ENCODE measurements around the gene TJP3.

Gene TJP3

DNA sequence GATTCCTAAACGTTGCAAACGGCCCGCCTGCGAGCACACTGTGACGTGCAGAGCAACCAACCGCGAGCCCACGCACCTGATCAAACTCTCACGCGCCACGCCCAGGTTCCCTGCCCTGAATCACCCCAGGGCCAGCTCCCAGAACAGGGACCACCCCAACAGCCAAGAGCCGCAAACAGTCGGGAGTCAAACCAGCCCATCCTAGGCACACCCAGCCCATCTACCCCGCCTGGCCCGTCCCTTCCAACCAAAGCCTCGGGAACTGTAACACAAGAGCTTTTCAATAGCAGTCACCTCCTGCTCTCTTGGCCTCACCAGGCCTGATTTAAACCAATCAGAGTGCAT is 16.8 kb upstream of the TJP3 start:
- no peak for DNase-seq

- no peak for DNase-seq
Measured at GRCh38 chr19:3691726-3692125, 16.5 kb upstream of the TJP3 start.

DNA sequence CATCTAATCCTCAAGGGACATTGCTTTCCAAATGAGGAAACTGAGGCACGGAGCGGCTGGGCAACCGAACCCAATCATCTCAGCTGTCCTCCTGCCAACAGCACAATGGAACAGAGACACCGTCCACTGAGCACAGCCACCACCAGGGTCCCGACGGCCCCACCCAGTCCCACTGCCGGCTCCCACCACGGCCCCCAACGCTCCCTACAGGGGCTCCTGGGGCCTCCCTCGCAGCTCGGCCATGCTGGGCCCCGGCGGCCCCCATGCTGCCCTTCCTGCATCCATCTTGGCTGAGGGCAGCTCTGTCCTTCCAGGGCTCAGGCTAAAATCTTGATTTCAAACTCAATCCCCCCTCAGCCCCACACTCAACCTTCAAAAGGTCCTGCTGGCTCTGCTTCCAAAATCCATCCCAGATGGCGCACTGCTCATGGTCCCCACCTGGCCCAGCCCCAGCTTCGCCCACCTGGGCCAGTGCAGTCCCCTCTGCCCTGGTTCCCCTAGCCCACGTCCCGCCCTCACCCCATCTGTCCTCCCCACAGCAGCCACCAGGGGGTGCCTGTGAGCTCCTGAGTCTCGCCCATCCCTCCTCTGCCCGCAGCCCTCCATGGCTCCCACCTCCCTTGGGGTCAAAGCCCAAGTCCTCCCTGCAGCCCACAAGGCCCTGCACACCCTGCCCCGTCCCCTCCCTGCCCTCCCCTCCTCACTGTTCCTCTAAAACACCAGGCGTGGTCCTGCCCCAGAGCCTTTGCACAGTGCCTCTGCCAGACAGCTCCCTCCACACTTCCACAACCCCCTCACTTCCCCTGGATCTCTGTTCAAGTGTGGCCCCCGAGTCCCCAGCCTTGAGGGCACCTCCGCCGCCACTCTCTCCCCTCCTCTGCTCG is 15.8 kb upstream of the TJP3 start:
- DNase-seq: no peak

GRCh38 chr19:3693025-3693925 is 14.9 kb upstream of the TJP3 start:
- DNase-seq: no peak

- no peak for DNase-seq
Measured at GRCh38 chr19:3694361-3695123, 13.6 kb upstream of the TJP3 start.

DNA sequence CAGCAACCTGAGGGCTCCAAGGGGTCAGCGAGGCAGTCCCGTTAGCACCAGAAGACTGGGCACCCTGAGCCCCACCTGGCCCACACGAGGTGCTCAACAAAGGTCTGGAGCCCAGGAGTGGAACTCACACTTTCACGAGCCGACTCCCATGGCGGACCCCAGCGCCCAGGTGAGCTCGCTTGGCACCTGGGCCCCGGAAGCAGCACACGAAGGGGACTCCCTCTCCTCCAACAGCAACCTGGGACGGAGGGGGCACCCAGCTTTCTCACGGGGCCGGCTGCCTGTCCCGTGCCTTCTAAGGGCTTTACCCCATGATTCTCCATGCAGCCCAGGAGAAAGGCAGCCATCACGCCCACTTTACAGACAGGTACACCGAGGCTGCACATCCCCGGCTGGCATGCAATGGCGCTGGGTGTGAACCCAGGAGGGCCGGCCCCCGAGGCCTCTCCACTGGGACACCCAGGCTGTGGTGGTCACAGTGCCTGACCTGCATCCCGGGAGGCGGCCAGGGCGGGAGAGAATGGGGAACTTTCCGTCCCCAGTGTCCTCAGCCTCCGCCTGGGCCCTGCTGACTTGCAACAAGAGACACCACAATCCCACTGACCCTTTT is 13.0 kb upstream of the TJP3 start:
- no peak for DNase-seq

GRCh38 chr19:3695986-3696659 is 12.1 kb upstream of the TJP3 start:
- no peak for DNase-seq

DNA sequence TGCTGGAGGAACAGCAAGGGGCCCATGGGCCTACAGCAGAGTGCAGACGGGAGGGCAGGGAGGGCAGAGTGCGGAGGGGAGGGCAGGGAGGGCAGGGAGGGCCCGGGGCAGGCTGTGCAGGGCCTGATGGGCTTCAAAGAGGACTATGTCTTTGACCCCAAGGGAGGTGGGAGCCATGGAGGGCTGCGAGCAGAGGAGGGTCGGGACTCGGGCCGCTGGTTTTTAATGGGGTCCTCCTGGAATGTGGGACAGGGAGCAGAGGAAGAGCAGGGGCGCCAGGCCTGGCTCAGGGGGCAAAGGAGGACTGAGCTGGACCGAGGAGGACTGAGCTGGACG is 11.6 kb upstream of the TJP3 start:
- DNase-seq: no peak

DNA sequence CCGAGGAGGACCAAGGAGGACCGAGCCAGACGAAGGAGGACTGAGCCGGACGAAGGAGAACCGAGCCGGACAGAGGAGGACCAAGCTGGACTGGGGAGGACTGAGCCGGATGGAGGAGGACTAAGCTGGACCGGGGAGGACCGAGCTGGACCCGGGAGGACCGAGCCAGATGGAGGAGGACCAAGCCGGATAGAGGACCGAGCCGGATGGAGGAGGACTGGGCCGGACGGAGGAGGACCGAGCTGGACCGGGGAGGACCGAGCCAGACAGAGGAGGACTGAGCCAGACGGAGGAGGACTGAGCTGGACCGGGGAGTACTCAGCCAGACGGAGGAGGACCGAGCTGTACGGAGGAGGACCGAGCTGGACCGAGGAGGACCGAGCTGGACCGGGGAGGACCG is 11.1 kb upstream of the TJP3 start:
- DNase-seq: no peak

GRCh38 chr19:3697671-3698385 is 10.4 kb upstream of the TJP3 start:
- DNase-seq: no peak

DNA sequence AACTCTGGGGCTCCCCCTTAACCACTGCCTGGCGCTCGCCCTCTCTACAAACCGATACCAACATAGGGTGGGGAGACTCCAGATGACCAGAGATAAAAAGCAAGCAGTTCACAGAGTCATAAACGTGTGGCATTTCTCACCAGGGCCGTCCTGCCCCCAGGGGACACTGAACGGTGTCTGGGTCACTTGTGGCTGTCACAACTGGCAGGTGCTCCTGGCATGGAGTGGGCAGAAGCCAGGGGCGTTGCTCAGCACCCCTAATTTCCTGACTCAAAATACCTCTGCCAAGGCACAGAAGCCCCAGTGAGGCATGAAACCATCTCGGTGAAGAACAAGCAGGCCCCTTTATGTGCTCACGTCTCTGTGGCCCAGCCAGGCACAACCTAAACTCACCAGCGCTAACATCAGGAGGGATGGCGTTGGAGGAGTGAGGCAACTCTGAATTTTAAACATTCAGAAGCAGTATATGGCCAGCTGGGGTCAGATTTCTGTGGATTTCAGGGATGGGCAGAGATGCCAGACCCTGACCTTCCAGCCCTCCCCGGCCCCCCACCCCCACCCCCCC is 9.7 kb upstream of the TJP3 start:
- DNase-seq: no peak

DNA sequence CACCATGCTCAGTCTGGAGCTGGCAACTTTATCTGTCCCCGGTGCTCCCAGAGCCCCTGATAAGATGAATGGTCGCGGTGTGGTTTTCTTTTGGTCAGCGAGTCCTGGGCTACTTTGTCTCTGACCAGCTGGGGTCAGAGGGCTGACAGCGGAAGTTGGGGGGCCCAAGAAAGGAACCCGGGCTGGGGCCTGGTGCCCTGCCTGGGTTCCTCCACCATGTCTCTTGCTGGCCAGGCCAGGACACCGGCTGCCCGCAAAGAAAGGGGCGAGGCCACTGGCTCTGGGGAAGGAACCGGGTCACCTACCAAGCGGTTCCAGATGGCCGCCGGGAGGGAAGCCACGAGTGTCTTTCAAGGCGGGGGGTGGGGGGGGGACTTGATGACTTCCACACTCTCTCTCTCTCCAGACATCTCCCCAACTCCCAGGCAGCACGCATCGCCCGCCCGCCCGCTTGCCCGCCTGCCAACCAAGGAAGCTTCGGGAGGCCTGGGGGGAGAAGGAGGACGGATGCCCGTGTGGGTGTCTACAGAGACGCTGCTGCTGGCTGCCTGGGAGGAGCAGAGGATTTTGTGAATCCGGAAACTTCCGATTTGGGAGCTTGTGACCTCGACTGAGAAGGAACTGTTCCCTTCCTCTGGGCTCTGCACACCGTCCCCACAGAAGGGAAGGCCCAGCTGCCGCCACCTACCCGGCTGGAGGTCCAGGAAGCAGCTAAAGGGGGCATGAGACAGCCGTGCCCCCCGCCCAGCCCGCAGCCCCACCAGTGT is 9.0 kb upstream of the TJP3 start:
- no peak for DNase-seq

GRCh38 chr19:3699741-3700241 is 8.4 kb upstream of the TJP3 start:
- DNase-seq: no peak

DNA sequence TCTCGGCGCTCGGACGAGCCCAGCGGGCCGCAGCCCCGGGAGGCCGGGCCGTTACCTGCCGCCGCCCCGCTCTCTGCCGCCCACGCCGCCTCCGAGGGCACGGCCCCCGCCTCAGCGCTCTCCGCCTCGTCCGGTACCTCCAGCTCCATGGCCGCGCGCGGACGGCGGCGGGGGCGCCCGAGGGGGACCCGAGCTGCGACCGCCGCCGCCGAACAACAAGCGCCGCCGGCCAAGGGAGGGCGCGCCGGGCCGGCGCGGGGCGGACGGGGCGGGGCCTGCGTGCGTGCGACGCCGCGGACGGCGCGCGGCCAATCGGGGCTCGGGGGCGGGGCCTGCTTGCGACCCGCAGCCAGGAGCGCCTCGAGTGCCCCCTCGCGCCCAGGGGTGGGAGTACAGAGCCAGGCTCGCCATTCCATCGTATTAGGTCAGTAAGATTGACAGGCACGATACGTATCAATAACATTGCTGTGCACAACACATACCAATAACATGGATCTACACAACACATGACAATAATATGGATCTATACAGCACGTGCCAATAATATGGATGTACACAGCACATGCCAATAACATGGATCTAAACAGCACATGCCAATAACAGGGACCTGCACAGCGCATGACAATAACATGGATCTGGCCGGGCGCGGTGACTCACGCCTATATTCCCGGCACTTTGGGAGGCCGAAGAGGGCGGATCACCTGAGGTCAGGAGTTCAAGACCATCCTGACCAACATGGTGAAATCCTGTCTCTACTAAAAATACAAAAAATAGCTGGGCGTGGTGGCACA is 7.7 kb upstream of the TJP3 start, which contains the start of gene PIP5K1C:
Gene PIP5K1C, minus strand, starts transcription at position 227 of the 791 bp plus-strand sequence. Its CDS starts 78 bp downstream, at position 149.
- DNase-seq: peak; percentile 69

- DNase-seq: no peak
Measured at GRCh38 chr19:3701200-3701599, 7.0 kb upstream of the TJP3 start.

GRCh38 chr19:3707868-3708206 is 347 bp upstream of the TJP3 start:
- DNase-seq: no peak

DNA sequence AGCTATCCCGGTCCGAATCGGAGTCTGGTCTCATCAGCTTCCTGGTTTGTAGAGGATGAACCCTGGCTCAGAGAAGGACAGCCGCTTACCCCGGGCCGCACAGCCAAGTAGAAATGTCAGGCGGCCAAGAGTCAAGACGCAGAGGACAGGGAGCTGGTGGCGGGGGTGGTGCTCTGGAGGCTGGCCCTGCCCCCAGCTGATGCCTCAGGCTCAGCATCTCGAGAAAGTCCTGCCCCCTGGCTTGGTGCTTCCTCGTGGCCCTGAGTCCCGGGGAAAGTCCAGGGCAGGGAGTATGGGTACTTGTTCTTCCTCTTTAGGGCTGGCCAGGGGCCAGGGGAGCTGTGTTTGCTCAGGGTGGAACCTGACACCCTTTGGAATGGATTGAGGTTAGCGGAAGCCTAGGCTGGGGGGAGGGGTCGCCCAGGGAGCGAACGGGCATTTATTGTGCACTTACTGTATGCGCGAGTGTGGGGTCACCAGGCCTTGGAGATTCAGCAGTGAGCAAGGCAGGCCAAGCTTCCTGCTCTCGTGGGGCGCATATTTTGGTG is 2.2 kb downstream of the TJP3 start:
- DNase-seq: peak; percentile 93

DNA sequence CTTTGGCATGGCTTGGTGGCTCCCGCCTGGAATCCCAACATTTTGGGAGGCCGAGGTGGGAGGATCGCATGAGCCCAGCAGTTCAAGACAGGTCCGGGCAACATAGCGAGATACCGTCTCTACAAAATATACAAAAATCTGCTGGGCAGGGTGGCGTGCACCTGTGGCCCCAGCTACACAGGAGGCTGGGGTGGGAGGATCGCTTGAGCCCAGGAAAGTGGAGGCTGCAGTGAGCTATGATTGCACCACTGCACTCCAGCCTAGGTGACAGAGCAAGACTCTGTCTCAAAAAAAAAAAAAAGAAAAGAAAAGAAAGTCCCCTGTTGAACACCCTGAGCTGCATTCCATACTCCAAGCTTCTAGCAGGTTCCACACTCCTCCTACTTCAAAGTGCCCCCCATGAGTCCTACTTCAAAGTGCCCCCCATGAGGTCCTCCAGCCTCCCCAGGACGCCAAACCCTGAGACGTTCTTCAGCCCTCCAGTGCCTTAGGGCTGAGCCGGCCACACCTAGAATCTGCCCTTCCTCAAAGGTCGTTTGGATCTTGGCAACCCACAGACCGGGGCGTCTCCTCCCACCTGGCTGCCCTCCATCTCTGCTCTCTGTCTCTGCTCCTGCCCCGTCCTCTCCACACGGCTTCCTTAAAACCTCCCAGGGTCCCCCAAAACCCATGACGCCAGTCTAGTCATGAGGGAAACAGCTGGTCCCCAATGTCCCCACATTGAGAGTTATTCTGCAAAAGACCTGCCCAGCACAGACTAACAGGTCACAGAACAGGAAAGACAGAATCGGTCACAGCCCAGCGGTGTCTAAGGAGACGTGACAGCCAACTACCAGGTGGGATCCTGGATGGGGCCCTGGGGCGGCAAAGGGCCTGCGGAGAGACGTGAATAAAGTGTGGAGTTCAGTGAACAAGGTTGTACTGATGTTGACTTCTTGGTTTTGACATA is 4.8 kb downstream of the TJP3 start:
- DNase-seq: no peak

Data from NCI-H2029 treated with DMSO at 0.1 percent for 48 hours (cell line).